Fibroblast of villous mesenchyme (primary cell): Measurements from ENCODE around the gene TELO2. TPM values are rescaled to one million over a fixed set of nuclear protein-coding genes. Genes with fewer than 3 reads are reported as not detected.

Experiments
- DNase-seq: peaks from one replicate; pipeline ENCODE4 v3.0.0-alpha.2; 2010; ENCODE audit warnings: low read depth
- H3K4me3 ChIP-seq: 2 replicates; pipeline ENCODE4 v1.5.1; 2011; ENCODE audit warnings: low read depth, mild to moderate bottlenecking, low read length
- CTCF ChIP-seq: IDR thresholded peaks from 2 replicates; pipeline ENCODE4 v1.5.1; 2012; ENCODE audit warnings: low read depth, mild to moderate bottlenecking, low read length; ENCODE audit not compliant: insufficient read depth
- total RNA-seq: library from RNA; depleted of rRNA; stranded (reverse); fragments of >200 nt; gene quantifications from 2 replicates; pipeline ENCODE4 v1.2.3, GENCODE V29; 2012

Gene TELO2
- total RNA-seq, 1 donor: 21.6 TPM

GRCh38 chr16:1509307-1510221, 16.4 kb downstream of the TELO2 start:
- no peak for DNase-seq
- H3K4me3 ChIP-seq: no peak overlapping the region
- no peak for TF ChIP-seq CTCF

DNA sequence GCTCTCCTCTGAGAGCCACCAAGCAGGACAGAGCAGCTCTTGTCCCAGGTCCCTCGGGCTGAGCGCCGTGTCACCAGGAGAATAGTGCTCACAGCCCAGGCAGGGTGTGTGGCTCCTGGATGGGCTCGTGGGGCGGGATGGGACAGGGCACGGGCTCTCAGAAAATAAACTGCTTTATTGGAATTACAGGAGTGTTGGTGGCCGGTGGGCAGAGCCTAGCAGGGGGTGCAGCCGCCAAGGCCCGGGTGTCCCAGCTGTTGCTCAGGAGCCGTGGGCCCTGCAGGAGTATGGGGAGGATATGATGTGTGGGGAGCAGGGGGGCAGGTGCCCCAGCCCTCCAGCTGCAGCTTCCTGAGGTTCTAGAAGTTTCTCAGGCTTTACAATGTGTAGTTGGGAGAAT, 17.1 kb downstream of the TELO2 start:
- DNase-seq: no peak
- no peak for TF ChIP-seq CTCF
- no peak overlapping the region for H3K4me3 ChIP-seq

GRCh38 chr16:1510941-1511351, 17.8 kb downstream of the TELO2 start:
- no peak for TF ChIP-seq CTCF
- H3K4me3 ChIP-seq: no peak overlapping the region
- DNase-seq: no peak

DNA sequence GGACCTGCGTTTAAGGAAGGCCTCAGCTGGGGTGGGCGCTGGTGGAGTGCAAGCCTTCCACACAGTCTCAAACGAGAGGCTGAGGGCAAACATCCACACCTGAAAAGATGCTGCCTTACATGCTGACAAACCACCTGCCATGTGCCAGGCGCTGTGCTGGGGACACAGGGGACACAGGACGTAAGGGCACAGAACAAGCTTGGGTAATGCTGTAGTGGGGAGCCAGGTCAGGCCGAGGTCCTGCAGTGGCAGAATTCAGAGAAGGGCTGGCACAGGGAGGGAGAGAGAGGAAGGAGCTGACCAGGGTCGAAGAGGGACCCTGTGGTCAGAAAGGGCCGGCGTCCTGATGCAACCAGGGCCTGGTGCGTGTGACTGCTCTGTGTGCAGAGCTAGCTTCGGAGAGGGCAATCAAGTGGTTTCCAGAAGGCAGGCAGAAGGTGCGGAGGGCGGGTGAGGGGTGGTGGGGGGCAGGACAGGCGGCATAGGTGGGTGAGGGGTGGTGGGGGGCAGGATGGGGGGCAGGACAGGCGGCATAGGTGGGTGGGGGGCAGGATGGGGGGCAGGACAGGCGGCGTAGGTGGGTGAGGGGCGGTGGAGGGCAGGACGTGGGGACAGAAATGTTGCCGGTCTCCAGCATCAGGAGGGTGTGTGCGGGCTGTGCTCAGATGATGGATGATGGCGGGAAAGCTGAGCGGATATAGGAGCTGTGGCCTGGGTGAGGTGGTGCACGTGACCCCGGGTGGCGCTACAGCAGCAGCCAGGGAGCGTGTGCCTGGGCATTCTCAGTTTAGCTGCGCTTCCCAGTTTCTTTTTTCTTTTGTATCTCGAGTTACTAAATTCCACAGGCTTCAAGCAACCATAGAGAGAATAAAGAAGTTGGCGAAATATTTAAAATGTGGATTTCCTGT, 18.8 kb downstream of the TELO2 start:
- DNase-seq: no peak
- TF ChIP-seq CTCF: no peak

DNA sequence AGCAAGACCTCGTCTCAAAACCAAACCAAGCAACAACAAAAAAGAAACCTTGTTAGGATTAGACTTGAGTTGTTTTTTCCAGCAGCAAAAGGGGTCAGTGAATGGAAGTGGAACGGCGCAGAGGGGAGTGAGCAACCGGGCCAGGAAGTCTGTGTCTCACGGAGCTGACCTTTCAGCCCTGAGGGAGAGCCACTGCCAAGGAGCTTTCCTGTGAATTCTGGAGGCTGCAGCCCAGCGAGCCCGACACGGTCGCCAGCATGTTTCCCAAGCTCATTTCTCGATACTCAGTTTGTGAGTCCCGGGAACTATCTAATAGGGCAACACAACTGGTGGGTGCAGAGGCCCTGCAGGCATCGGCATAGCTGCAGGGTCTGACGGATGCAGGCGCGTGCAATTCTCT, 19.6 kb downstream of the TELO2 start:
- TF ChIP-seq CTCF: no peak
- H3K4me3 ChIP-seq: no peak overlapping the region
- no peak for DNase-seq

More for the DNA sequence above, 18.8 kb downstream of the TELO2 start:
- H3K4me3 ChIP-seq: no peak overlapping the region

- TF ChIP-seq CTCF: no peak
- no peak for DNase-seq
- no peak overlapping the region for H3K4me3 ChIP-seq
Measured at GRCh38 chr16:1514507-1514906, 21.3 kb downstream of the TELO2 start.
